ENCODE results near the gene CACNA2D4.

Gene CACNA2D4

GRCh38 chr12:1859643-1860042 lies 58.8 kb downstream of the CACNA2D4 start:
- no peaks in the 10 kb centered on the region for H3K4me1 Mint-ChIP-seq
- no peak overlapping the region for H3K27ac Mint-ChIP-seq
- ATAC-seq (no peak), DNase-seq (no peak)
- no peaks in the 10 kb centered on the region for H3K9me3 Mint-ChIP-seq
- no peak overlapping the region for H3K4me3 Mint-ChIP-seq
- H3K27me3 Mint-ChIP-seq: no peaks in the 10 kb centered on the region

GRCh38 chr12:1858456-1858855 lies 60.0 kb downstream of the CACNA2D4 start:
- Mint-ChIP-seq H3K9me3 (no peaks in the 10 kb centered on the region), H3K27ac (no peak overlapping the region), H3K4me1 (no peaks in the 10 kb centered on the region), H3K27me3 (no peaks in the 10 kb centered on the region), H3K4me3 (no peak overlapping the region)
- ATAC-seq: no peak
- DNase-seq: no peak

GRCh38 chr12:1857821-1858220 lies 60.6 kb downstream of the CACNA2D4 start:
- Mint-ChIP-seq H3K27ac (no peak overlapping the region), H3K9me3 (no peaks in the 10 kb centered on the region), H3K27me3 (no peaks in the 10 kb centered on the region), H3K4me3 (no peak overlapping the region), H3K4me1 (no peaks in the 10 kb centered on the region)
- no peak for DNase-seq
- ATAC-seq: no peak

GRCh38 chr12:1857086-1857485 lies 61.4 kb downstream of the CACNA2D4 start:
- Mint-ChIP-seq H3K4me1 (no peaks in the 10 kb centered on the region), H3K9me3 (no peaks in the 10 kb centered on the region), H3K27me3 (no peaks in the 10 kb centered on the region), H3K4me3 (no peak overlapping the region), H3K27ac (peak overlapping the region; percentile 3 to 55)
- ATAC-seq (no peak), DNase-seq (no peak)

GRCh38 chr12:1855241-1855640 lies 63.2 kb downstream of the CACNA2D4 start:
- DNase-seq (no peak), ATAC-seq (no peak)
- no peaks in the 10 kb centered on the region for H3K9me3 Mint-ChIP-seq
- H3K4me1 Mint-ChIP-seq: no peaks in the 10 kb centered on the region
- H3K4me3 Mint-ChIP-seq: no peak overlapping the region
- H3K27ac Mint-ChIP-seq: no peak overlapping the region
- H3K27me3 Mint-ChIP-seq: no peaks in the 10 kb centered on the region

- no peak for ATAC-seq
- Mint-ChIP-seq H3K4me3 (no peak overlapping the region), H3K4me1 (no peaks in the 10 kb centered on the region), H3K27ac (no peak overlapping the region), H3K9me3 (no peaks in the 10 kb centered on the region), H3K27me3 (no peaks in the 10 kb centered on the region)
- DNase-seq: no peak
Measured at GRCh38 chr12:1853716-1854115, 64.7 kb downstream of the CACNA2D4 start.

GRCh38 chr12:1852076-1852475 lies 66.4 kb downstream of the CACNA2D4 start:
- no peak for DNase-seq
- ATAC-seq: no peak
- H3K9me3 Mint-ChIP-seq: no peaks in the 10 kb centered on the region
- no peaks in the 10 kb centered on the region for H3K27me3 Mint-ChIP-seq
- H3K4me1 Mint-ChIP-seq: no peaks in the 10 kb centered on the region
- no peak overlapping the region for H3K27ac Mint-ChIP-seq
- no peak overlapping the region for H3K4me3 Mint-ChIP-seq

GRCh38 chr12:1851151-1851701 lies 67.2 kb downstream of the CACNA2D4 start:
- ATAC-seq (no peak), DNase-seq (no peak)
- H3K27ac Mint-ChIP-seq: no peak overlapping the region
- H3K4me3 Mint-ChIP-seq: no peak overlapping the region
- no peaks in the 10 kb centered on the region for H3K4me1 Mint-ChIP-seq
- no peaks in the 10 kb centered on the region for H3K27me3 Mint-ChIP-seq
- no peaks in the 10 kb centered on the region for H3K9me3 Mint-ChIP-seq

- DNase-seq: no peak
- peaks cover 6% of the 10 kb centered on the region for H3K27me3 Mint-ChIP-seq
- no peak overlapping the region for H3K4me3 Mint-ChIP-seq
- no peak for ATAC-seq
- no peak overlapping the region for H3K27ac Mint-ChIP-seq
- H3K4me1 Mint-ChIP-seq: no peaks in the 10 kb centered on the region
- no peaks in the 10 kb centered on the region for H3K9me3 Mint-ChIP-seq
Measured at GRCh38 chr12:1848745-1849144, 69.7 kb downstream of the CACNA2D4 start.

- Mint-ChIP-seq H3K4me1 (no peaks in the 10 kb centered on the region), H3K9me3 (no peaks in the 10 kb centered on the region), H3K27me3 (peaks cover 12% of the 10 kb centered on the region), H3K27ac (no peak overlapping the region), H3K4me3 (no peak overlapping the region)
- ATAC-seq (no peak), DNase-seq (no peak)
Measured at GRCh38 chr12:1848146-1848545, 70.3 kb downstream of the CACNA2D4 start.

GRCh38 chr12:1847411-1847810 lies 71.0 kb downstream of the CACNA2D4 start:
- peaks cover 6% of the 10 kb centered on the region for H3K4me1 Mint-ChIP-seq
- H3K27me3 Mint-ChIP-seq: peaks cover 18% of the 10 kb centered on the region
- no peaks in the 10 kb centered on the region for H3K9me3 Mint-ChIP-seq
- ATAC-seq (no peak), DNase-seq (no peak)
- no peak overlapping the region for H3K27ac Mint-ChIP-seq
- H3K4me3 Mint-ChIP-seq: no peak overlapping the region

- Mint-ChIP-seq H3K4me3 (no peak overlapping the region), H3K4me1 (peaks cover 13% of the 10 kb centered on the region), H3K9me3 (no peaks in the 10 kb centered on the region), H3K27ac (peak overlapping the region in 1 of 2 donors; percentile 33), H3K27me3 (peaks cover 23% of the 10 kb centered on the region)
- DNase-seq (no peak), ATAC-seq (no peak)
Measured at GRCh38 chr12:1846421-1847405, 71.7 kb downstream of the CACNA2D4 start.

GRCh38 chr12:1845886-1846285 lies 72.6 kb downstream of the CACNA2D4 start:
- Mint-ChIP-seq H3K27me3 (peaks cover 29% of the 10 kb centered on the region), H3K27ac (peak overlapping the region in 1 of 2 donors; percentile 85), H3K4me1 (peaks cover 13% of the 10 kb centered on the region), H3K4me3 (no peak overlapping the region), H3K9me3 (no peaks in the 10 kb centered on the region)
- no peak for ATAC-seq
- no peak for DNase-seq

GRCh38 chr12:1845427-1845826 lies 73.0 kb downstream of the CACNA2D4 start:
- Mint-ChIP-seq H3K9me3 (no peaks in the 10 kb centered on the region), H3K27me3 (peaks cover 29% of the 10 kb centered on the region), H3K4me3 (no peak overlapping the region), H3K27ac (no peak overlapping the region), H3K4me1 (peaks cover 13% of the 10 kb centered on the region)
- ATAC-seq (no peak), DNase-seq (peak in 1 of 2 donors; percentile 5)

GRCh38 chr12:1844661-1845409 lies 73.6 kb downstream of the CACNA2D4 start:
- DNase-seq: peak in 1 of 2 donors; percentile 1
- H3K27me3 Mint-ChIP-seq: peaks cover 29% of the 10 kb centered on the region
- no peak overlapping the region for H3K4me3 Mint-ChIP-seq
- H3K27ac Mint-ChIP-seq: no peak overlapping the region
- no peaks in the 10 kb centered on the region for H3K9me3 Mint-ChIP-seq
- peaks cover 13% of the 10 kb centered on the region for H3K4me1 Mint-ChIP-seq
- no peak for ATAC-seq

- no peak overlapping the region for H3K4me3 Mint-ChIP-seq
- no peaks in the 10 kb centered on the region for H3K9me3 Mint-ChIP-seq
- ATAC-seq (no peak), DNase-seq (peak in 1 of 2 donors; percentile 1)
- H3K27ac Mint-ChIP-seq: no peak overlapping the region
- H3K27me3 Mint-ChIP-seq: peaks cover 29% of the 10 kb centered on the region
- peaks cover 13% of the 10 kb centered on the region for H3K4me1 Mint-ChIP-seq
Measured at GRCh38 chr12:1844223-1844622, 74.2 kb downstream of the CACNA2D4 start.

Data from stimulated activated naive CD8-positive, alpha-beta T cell treated with anti-CD3 and anti-CD28 coated beads, Interleukin-15, amount 100 ng/mL, for 72 hours (primary cell).